Esophagus squamous epithelium (tissue), 5 donors: ENCODE data around the gene MLX. TPM values are rescaled to one million over a fixed set of nuclear protein-coding genes. Genes with fewer than 3 reads are reported as not detected.

Experiments
- DNase-seq: peaks from one replicate; lab custom pipeline; 2025; lab: John Stamatoyannopoulos, UW
- H3K27ac ChIP-seq, 4 donors: fragments of 200-600 bp; sonication (generic); one replicate each; pipeline ENCODE4 v1.5.1; 2016 to 2019; ENCODE audit warnings: mild to moderate bottlenecking in 1 of 4
- H3K27me3 ChIP-seq, 4 donors: fragments of 200-600 bp; sonication (generic); 1 replicate in 3 of 4; 2 replicates in 1 of 4; pipeline versions ENCODE4 v1.5.1 to v1.6.0; 2017 to 2021; ENCODE audit warnings: antibody characterized with exemption in 1 of 4
- H3K36me3 ChIP-seq, 3 donors: fragments of 200-600 bp; sonication (generic); one replicate each; pipeline ENCODE4 v1.5.1; 2016 to 2019
- H3K4me1 ChIP-seq, 3 donors: fragments of 200-600 bp; sonication (generic); one replicate each; pipeline ENCODE4 v1.5.1; 2017 to 2019
- H3K4me3 ChIP-seq, 4 donors: fragments of 200-600 bp; sonication (generic); 1 replicate in 3 of 4; 2 replicates in 1 of 4; pipeline ENCODE4 v1.5.1; 2016 to 2019; ENCODE audit warnings: mild to moderate bottlenecking in 2 of 4, moderate library complexity in 1 of 4
- H3K9me3 ChIP-seq, 3 donors: fragments of 200-600 bp; sonication (generic); one replicate each; pipeline ENCODE4 v1.5.1; 2016 to 2019
- POLR2A ChIP-seq, 4 donors: fragments of 450-650 bp; IDR thresholded peaks; one replicate each; pipeline ENCODE4 v1.6.1; 2017; ENCODE audit warnings: antibody characterized with exemption in 4 of 4, mild to moderate bottlenecking in 4 of 4, moderate library complexity in 3 of 4
- WGBS, 2 donors: methylation state at CpG; one replicate each; pipeline ENCODE4 v1.1.5; 2018; 5-methylcytosine and 5-hydroxymethylcytosine counted together
- intact Hi-C: fragments of 100-400 bp; cut with DNase I; formaldehyde crosslinking; loops from one replicate; pipeline ENCODE4 v1.15.0; 2022
- total RNA-seq, 4 donors: library from RNA; depleted of rRNA; stranded (reverse); fragments of >200 nt; gene quantifications; one replicate each; pipeline ENCODE4 v1.1.0, GENCODE V29; 2016
- TF ChIP-seq, protein P1 (sequence below), 6 experiments: fragments of 450-650 bp in 4 of 6; fragments of 200-600 bp in 2 of 6; sonication (generic) in 2 of 6; IDR thresholded peaks; one replicate each; pipeline ENCODE4 v1.5.1; 2016 to 2019; ENCODE audit warnings: antibody characterized with exemption in 6 of 6, mild to moderate bottlenecking in 4 of 6, moderate library complexity in 4 of 6
- donor health status: DM: yes; HTN: yes; CAD: no.

MLX gene
- total RNA-seq, 4 donors from 2014 or later = 34.0 to 47.9 (median 39.9) TPM

DNA sequence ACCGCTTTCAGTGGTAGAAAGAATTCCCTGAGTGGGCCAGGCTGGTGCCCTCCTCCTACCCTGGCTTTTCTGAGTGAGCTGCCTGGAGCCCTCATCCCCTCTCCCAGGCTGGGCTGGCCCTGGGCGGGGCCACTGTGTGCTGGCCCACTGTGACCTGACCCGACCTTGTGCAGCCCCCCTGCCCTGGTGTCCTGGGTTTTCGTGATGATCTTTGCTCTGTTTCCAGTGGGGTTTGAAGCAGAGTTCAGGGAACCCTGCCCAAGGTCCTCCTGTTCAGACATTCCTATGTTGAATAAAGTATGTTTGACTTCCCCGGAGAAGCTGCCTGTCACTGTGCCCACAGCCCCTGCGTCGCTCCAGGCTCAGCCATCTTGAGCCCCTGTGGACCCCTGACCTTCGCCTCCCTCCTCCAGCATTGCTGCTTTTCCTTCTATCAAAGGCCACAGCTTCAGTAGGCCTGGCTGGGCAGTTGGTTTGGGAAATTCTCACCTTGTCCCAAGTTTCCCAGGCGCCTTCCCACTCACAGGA lies 44.6 kb upstream of the MLX start:
- intact Hi-C loops = no loop called here
- H3K27ac ChIP-seq = peak overlapping the region; percentile 79 to 97 (median 91)
- no peak overlapping the region for H3K4me3 ChIP-seq
- H3K36me3 ChIP-seq = peaks cover 0 to 25% (median 8%) of the 10 kb centered on the region in 3 donors
- peaks cover 36 to 84% (median 64%) of the 10 kb centered on the region in 3 donors for H3K4me1 ChIP-seq
- no peaks in the 10 kb centered on the region for H3K27me3 ChIP-seq
- no peak for DNase-seq
- H3K9me3 ChIP-seq = no peaks in the 10 kb centered on the region
- 87% methylated on average over 8 to 9 of the region's 9 CpGs for WGBS, 2 donors
- TF ChIP-seq, protein P1, sequence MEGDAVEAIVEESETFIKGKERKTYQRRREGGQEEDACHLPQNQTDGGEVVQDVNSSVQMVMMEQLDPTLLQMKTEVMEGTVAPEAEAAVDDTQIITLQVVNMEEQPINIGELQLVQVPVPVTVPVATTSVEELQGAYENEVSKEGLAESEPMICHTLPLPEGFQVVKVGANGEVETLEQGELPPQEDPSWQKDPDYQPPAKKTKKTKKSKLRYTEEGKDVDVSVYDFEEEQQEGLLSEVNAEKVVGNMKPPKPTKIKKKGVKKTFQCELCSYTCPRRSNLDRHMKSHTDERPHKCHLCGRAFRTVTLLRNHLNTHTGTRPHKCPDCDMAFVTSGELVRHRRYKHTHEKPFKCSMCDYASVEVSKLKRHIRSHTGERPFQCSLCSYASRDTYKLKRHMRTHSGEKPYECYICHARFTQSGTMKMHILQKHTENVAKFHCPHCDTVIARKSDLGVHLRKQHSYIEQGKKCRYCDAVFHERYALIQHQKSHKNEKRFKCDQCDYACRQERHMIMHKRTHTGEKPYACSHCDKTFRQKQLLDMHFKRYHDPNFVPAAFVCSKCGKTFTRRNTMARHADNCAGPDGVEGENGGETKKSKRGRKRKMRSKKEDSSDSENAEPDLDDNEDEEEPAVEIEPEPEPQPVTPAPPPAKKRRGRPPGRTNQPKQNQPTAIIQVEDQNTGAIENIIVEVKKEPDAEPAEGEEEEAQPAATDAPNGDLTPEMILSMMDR (IDR thresholded peaks at IDR 0.05) = no peak
- no peak for TF ChIP-seq POLR2A (IDR thresholded peaks at IDR 0.05)

DNA sequence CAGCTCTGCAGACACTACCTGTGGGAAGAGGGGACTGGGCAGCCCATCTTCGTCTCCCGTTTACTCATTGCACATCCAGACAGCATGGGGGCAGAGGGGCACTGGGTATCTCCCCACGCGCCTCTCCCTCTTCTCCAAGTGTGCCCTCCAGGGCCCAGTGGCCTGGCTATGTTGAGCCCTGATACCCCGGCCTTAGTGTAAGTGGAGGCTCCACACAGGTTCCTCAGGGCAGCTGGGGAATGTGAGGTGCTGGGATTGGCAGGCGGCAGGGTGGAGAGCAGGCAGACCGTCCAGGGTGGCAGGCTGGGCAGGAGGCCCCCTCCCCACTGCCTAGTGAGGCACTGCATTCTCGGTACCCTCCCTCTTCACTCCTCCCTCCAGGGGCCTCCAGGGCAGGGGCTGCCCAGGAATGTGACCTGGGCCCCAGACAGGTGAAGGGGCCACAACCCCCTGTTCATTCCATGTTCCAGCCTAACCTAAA lies 44.1 kb upstream of the MLX start:
- TF ChIP-seq POLR2A (IDR thresholded peaks at IDR 0.05) = no peak
- TF ChIP-seq, protein P1 (IDR thresholded peaks at IDR 0.05) = no peak
- intact Hi-C loops = no loop called here
- Histone ChIP-seq H3K9me3 (no peaks in the 10 kb centered on the region), H3K4me1 (peaks cover 33 to 82% (median 59%) of the 10 kb centered on the region in 3 donors), H3K27ac (peak overlapping the region; percentile 79 to 97 (median 91)), H3K36me3 (peaks cover 0 to 25% (median 8%) of the 10 kb centered on the region in 3 donors), H3K4me3 (no peak overlapping the region), H3K27me3 (no peaks in the 10 kb centered on the region)
- DNase-seq = no peak
- 85 to 100% methylated on average over 4 of the region's 8 CpGs for WGBS, 2 donors

DNA sequence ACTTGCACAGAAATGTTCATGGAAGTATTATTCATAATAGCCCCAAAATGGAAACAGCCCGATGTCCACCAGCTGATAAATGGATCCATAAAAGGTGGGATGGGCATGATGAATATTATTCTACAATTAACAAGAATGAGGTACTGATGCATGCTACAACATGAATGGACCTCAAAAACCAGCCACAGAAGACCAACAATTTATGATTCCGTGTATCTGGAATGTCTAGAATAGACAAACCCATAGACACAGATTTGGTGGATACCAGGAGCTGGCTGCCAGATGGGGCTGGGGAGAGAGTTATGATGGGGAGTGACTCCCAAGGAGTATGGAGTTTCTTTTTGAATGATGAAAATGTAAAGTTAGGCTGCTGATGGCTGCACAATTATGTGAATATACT lies 41.7 kb upstream of the MLX start:
- intact Hi-C loops = no loop called here
- peaks cover 12 to 73% (median 51%) of the 10 kb centered on the region in 3 donors for H3K4me1 ChIP-seq
- no peak overlapping the region for H3K4me3 ChIP-seq
- H3K36me3 ChIP-seq = peaks cover 0 to 25% (median 8%) of the 10 kb centered on the region in 3 donors
- no peaks in the 10 kb centered on the region for H3K9me3 ChIP-seq
- no peaks in the 10 kb centered on the region for H3K27me3 ChIP-seq
- H3K27ac ChIP-seq = peak overlapping the region in 2 of 4 donors; percentile 1 to 87
- WGBS, 2 donors = 16 to 44% methylated on average over 2 of the region's 2 CpGs
- DNase-seq = no peak
- no peak for TF ChIP-seq POLR2A (IDR thresholded peaks at IDR 0.05)
- TF ChIP-seq, protein P1 (IDR thresholded peaks at IDR 0.05) = no peak

DNA sequence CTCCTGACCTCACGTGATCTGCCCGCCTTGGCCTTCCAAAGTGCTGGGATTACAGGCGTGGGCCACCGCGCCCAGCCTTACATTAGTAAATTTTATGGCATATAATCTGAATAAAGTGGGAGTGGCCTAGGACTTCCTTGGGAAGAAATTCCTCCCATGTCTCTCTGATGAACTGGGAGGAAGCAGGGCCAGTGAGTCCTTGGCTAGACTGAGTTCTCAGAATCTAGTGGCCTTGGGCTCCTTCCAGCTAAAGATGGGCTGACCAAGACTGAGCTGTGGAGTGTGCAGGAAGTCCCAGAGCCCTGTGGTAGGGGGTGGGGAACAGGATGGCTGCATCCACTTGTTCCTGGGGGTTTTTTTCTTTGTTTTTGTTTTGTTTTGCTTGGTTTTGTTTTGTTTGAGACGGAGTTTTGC lies 40.9 kb upstream of the MLX start:
- TF ChIP-seq, protein P1 (IDR thresholded peaks at IDR 0.05) = no peak
- no peak for TF ChIP-seq POLR2A (IDR thresholded peaks at IDR 0.05)
- intact Hi-C loops = no loop called here
- DNase-seq = no peak
- Histone ChIP-seq H3K27ac (peak overlapping the region in 3 of 4 donors; percentile 1 to 35 (median 29)), H3K9me3 (no peaks in the 10 kb centered on the region), H3K36me3 (peaks cover 0 to 23% (median 8%) of the 10 kb centered on the region in 3 donors), H3K27me3 (no peaks in the 10 kb centered on the region), H3K4me1 (peaks cover 8 to 73% (median 51%) of the 10 kb centered on the region in 3 donors), H3K4me3 (no peak overlapping the region)
- WGBS, 2 donors = 35 to 38% methylated on average over 1 to 4 of the region's 6 CpGs

DNA sequence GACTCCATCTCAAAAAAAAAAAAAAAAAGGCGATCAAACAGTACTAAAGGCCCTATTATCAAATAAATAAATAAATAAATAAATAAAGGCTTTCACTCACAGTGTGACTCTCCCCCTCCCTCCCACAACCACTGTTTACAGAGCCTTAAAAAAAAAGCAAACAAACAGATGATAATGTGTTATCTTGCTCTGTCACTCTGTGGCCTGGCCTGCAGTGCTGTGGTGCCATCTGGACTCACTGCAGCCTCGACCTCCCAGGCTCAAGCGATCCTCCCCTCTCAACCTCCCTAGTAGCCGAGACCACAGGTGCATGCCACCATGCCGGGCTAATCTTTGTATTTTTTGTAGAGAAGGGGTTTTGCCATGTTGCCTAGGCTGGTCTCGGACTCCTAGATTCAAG lies 39.0 kb upstream of the MLX start:
- no peak for DNase-seq
- Histone ChIP-seq H3K27me3 (no peaks in the 10 kb centered on the region), H3K36me3 (peaks cover 0 to 4% (median 0%) of the 10 kb centered on the region in 3 donors), H3K27ac (no peak overlapping the region), H3K4me3 (no peak overlapping the region), H3K9me3 (no peaks in the 10 kb centered on the region), H3K4me1 (peaks cover 14 to 70% (median 44%) of the 10 kb centered on the region in 3 donors)
- intact Hi-C loops = no loop called here
- 91 to 94% methylated on average over 6 of the region's 6 CpGs for whole genome bisulfite sequencing, 2 donors
- no peak for TF ChIP-seq POLR2A (IDR thresholded peaks at IDR 0.05)
- TF ChIP-seq, protein P1 (IDR thresholded peaks at IDR 0.05) = no peak
